SK-N-MC (cell line): ENCODE measurements around the gene TTC17.

Source experiments
- EZH2 ChIP-seq: fragments of 200-600 bp; sonication (generic); IDR thresholded peaks from one replicate; pipeline ENCODE4 v1.6.1; 2017; ENCODE audit warnings: antibody characterized with exemption
- FOXP2 ChIP-seq: optimal IDR thresholded peaks from 2 replicates; pipeline ENCODE3; 2011; ENCODE audit warnings: mild to moderate bottlenecking, moderate library complexity; ENCODE audit not compliant: insufficient read depth; ENCODE audit errors: extremely low read length, control extremely low read depth
- POLR2AphosphoS5 ChIP-seq: IDR thresholded peaks from 2 replicates; pipeline ENCODE4 v1.6.1; 2012; ENCODE audit warnings: mild to moderate bottlenecking, low read depth, low read length, borderline replicate concordance

- TF ChIP-seq EZH2: no peak
- no peak for TF ChIP-seq POLR2AphosphoS5
- TF ChIP-seq FOXP2: no peak
Measured at GRCh38 chr11:43516316-43516850, 157.7 kb downstream of the TTC17 start.
